ENCODE measurements around the gene RCSD1. TPM values are rescaled to one million over a fixed set of nuclear protein-coding genes. Genes with fewer than 3 reads are reported as not detected.

The RCSD1 gene
- total and polyA plus RNA-seq, 2 of the 4 experiments (the other 2 are of a cell fraction): 0.03 TPM; not detected in 1

DNA sequence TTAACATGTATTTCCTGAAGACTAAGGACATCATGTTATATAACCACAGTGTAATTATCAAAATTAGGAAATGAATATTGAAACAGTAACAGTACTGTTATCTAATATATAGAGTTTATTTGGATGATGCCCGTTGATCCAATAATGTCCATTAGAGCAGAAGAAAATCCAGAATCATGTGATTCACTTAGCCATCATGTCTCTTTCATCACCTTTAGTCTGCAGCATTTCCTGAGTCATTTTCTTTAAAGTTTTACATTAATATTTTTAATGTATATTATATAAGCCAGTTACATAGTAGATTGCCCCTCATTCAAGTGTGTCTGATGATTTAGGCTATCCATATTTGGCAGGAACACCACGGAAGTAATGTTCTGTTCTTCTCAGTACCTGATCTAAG, 120.6 kb downstream of the RCSD1 start:
- Histone ChIP-seq H3K79me1 (ENCODE audit: low read depth in 1 of 2, low read length in 2 of 2) (peaks cover 21 to 73% of the 10 kb centered on the region in 2 experiments), H3K23ac (ENCODE audit: low read depth, low read length) (peak overlapping the region; percentile 59; the same call in 1 of the 2 replicates), H3K14ac (replicated peaks; ENCODE audit: low read depth, low read length) (0 out of 2 replicates have a peak overlapping the region, but pooled peaks have one; percentile 25), H3K9me3 (ENCODE audit: control insufficient read depth, insufficient read depth, low read length) (no peaks in the 10 kb centered on the region), H2AK5ac (ENCODE audit: low read depth, low read length) (no peak overlapping the region), H3K4ac (ENCODE audit: low read depth, low read length) (no peak overlapping the region), H3K18ac (ENCODE audit: low read depth, low read length) (no peak overlapping the region), H4K5ac (ENCODE audit: low read depth, low read length) (no peak overlapping the region), H3K56ac (ENCODE audit: extremely low read depth, insufficient read depth, low read length) (no peak overlapping the region), H3K36me3 (ENCODE audit: control insufficient read depth, insufficient read depth, low read length) (no peaks in the 10 kb centered on the region), H4K20me1 (ENCODE audit: insufficient read depth, low read length) (peaks cover 68% of the 10 kb centered on the region), H2BK20ac (ENCODE audit: low read depth, low read length) (no peak overlapping the region), H3K4me1 (ENCODE audit: control insufficient read depth, insufficient read depth, low read length) (peaks cover 15% of the 10 kb centered on the region), H2BK15ac (ENCODE audit: low read depth, low read length) (no peak overlapping the region), H3K4me3 (ENCODE audit: insufficient read depth, low read depth, low read length) (no peak overlapping the region), H2AFZ (replicated peaks; ENCODE audit: low read length, poor library complexity) (no peak overlapping the region), H3K9ac (ENCODE audit: low read depth, low read length) (no peak overlapping the region), H4K8ac (ENCODE audit: low read depth in 2 of 2, low read length in 2 of 2) (no peak overlapping the region), H2AK9ac (replicated peaks; ENCODE audit: low read depth, low read length, poor library complexity) (no peak overlapping the region), H3K27me3 (ENCODE audit: control insufficient read depth, insufficient read depth, low read length) (no peaks in the 10 kb centered on the region), H3K27ac (ENCODE audit: insufficient read depth, low read length) (no peak overlapping the region), H3K9me1 (ENCODE audit: insufficient read depth, low read length) (peaks cover 19% of the 10 kb centered on the region), H2BK120ac (ENCODE audit: low read depth, low read length) (0 out of 2 replicates have a peak overlapping the region, but pooled peaks have one; percentile 5), H4K91ac (ENCODE audit: insufficient read depth, low read depth, low read length) (no peak overlapping the region), H3K4me2 (ENCODE audit: low read depth, low read length) (no peak overlapping the region), H2BK5ac (ENCODE audit: low read depth, low read length, poor library complexity, severe bottlenecking) (no peak overlapping the region)
- CTCF ChIA-PET: no interaction called here
- POLR2A ChIA-PET (ENCODE audit: unreplicated experiment): no interaction called here
- dilution Hi-C loops (cut with HindIII; ENCODE audit: low sequenced_read_pairs, unreplicated experiment): no loop called here
- ATAC-seq (ENCODE audit: low read depth) (no peak), DNase-seq (no peak)
- TF ChIP-seq MXI1 (IDR thresholded peaks at IDR 0.05; ENCODE audit: borderline replicate concordance, low read depth, low read length) (no peak), BHLHE40 (IDR thresholded peaks at IDR 0.05; ENCODE audit: low read depth, low read length) (no peak), CEBPB (IDR thresholded peaks at IDR 0.05; ENCODE audit: low read depth, low read length) (no peak), SMC3 (IDR thresholded peaks at IDR 0.05; ENCODE audit: low read depth, low read length) (no peak), RFX5 (IDR thresholded peaks at IDR 0.05; ENCODE audit: low read depth, low read length) (no peak), MAFK (IDR thresholded peaks at IDR 0.05; ENCODE audit: low read depth, low read length) (no peak), FOS (IDR thresholded peaks at IDR 0.05; ENCODE audit: low read depth, low read length) (no peak), MAZ (IDR thresholded peaks at IDR 0.05; ENCODE audit: borderline replicate concordance, low read depth, low read length) (no peak), CHD1 (IDR thresholded peaks at IDR 0.05; ENCODE audit: low read depth, low read length) (no peak), RAD21 (IDR thresholded peaks at IDR 0.05; ENCODE audit: low read length) (no peak), RCOR1 (IDR thresholded peaks at IDR 0.05; ENCODE audit: insufficient replicate concordance, low read length) (no peak), NFE2L2 (IDR thresholded peaks at IDR 0.05; ENCODE audit: low read depth, low read length) (no peak), POLR2A (IDR thresholded peaks at IDR 0.05; ENCODE audit: low read depth, low read length) (no peak)
- TF ChIP-seq, protein P1, sequence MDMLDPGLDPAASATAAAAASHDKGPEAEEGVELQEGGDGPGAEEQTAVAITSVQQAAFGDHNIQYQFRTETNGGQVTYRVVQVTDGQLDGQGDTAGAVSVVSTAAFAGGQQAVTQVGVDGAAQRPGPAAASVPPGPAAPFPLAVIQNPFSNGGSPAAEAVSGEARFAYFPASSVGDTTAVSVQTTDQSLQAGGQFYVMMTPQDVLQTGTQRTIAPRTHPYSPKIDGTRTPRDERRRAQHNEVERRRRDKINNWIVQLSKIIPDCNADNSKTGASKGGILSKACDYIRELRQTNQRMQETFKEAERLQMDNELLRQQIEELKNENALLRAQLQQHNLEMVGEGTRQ (IDR thresholded peaks at IDR 0.05; ENCODE audit: low read depth, low read length): no peak
- TF ChIP-seq, protein P2, sequence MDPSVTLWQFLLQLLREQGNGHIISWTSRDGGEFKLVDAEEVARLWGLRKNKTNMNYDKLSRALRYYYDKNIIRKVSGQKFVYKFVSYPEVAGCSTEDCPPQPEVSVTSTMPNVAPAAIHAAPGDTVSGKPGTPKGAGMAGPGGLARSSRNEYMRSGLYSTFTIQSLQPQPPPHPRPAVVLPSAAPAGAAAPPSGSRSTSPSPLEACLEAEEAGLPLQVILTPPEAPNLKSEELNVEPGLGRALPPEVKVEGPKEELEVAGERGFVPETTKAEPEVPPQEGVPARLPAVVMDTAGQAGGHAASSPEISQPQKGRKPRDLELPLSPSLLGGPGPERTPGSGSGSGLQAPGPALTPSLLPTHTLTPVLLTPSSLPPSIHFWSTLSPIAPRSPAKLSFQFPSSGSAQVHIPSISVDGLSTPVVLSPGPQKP (IDR thresholded peaks at IDR 0.05; ENCODE audit: borderline replicate concordance, low read depth, low read length): no peak
- TF ChIP-seq, protein P3, sequence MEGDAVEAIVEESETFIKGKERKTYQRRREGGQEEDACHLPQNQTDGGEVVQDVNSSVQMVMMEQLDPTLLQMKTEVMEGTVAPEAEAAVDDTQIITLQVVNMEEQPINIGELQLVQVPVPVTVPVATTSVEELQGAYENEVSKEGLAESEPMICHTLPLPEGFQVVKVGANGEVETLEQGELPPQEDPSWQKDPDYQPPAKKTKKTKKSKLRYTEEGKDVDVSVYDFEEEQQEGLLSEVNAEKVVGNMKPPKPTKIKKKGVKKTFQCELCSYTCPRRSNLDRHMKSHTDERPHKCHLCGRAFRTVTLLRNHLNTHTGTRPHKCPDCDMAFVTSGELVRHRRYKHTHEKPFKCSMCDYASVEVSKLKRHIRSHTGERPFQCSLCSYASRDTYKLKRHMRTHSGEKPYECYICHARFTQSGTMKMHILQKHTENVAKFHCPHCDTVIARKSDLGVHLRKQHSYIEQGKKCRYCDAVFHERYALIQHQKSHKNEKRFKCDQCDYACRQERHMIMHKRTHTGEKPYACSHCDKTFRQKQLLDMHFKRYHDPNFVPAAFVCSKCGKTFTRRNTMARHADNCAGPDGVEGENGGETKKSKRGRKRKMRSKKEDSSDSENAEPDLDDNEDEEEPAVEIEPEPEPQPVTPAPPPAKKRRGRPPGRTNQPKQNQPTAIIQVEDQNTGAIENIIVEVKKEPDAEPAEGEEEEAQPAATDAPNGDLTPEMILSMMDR (conservative IDR thresholded peaks at IDR 0.05; ENCODE audit: low read depth, low read length): no peak
- intact Hi-C loops (cut with micrococcal nuclease): no loop called here
- in situ Hi-C loops (cut with MboI; ENCODE audit: low sequenced_read_pairs): no loop called here
- BruUV-seq (replicated peaks): no TSS peak
- no CpG with 5 or more reads among the region's 2 CpGs for WGBS, 2 experiments (ENCODE audit: extremely low coverage in 2 of 2, insufficient read length in 1 of 2)

Data from IMR-90 (cell line).